CD4-positive, alpha-beta memory T cell (primary cell): ENCODE results near the gene ZFYVE16. TPM values are rescaled to one million over a fixed set of nuclear protein-coding genes. Genes with fewer than 3 reads are reported as not detected.
"Not testable (repeated sequence)": the region's sequence is repeated elsewhere in the genome, so short reads cannot be mapped to it uniquely, and the experiment has no call there.

Experiments
- CTCF ChIA-PET: fragments of 350-600 bp; sonication (Branson Sonifier 250); formaldehyde crosslinking; loops from one replicate; lab custom pipeline; 2021; ENCODE audit warnings: inconsistent platforms; ENCODE audit not compliant: partially characterized antibody; lab: Charles Lee
- POLR2A ChIA-PET: fragments of 350-600 bp; sonication (Branson Sonifier 250); formaldehyde crosslinking; loops from one replicate; lab custom pipeline; 2021; ENCODE audit not compliant: partially characterized antibody; lab: Charles Lee
- DNase-seq, 5 donors: peaks; one replicate each; pipeline versions ENCODE4 v3.0.0 to v3.0.0-alpha.2; 2020 to 2022; ENCODE audit warnings: mixed read lengths in 1 of 5
- H3K27ac ChIP-seq: one replicate; pipeline ENCODE4 v1.7.0; 2013; ENCODE audit warnings: low read depth, low read length
- H3K27me3 ChIP-seq: 2 replicates; pipeline ENCODE4 v1.7.0; 2013; ENCODE audit warnings: mild to moderate bottlenecking, low read length, moderate library complexity; ENCODE audit not compliant: insufficient read depth
- H3K36me3 ChIP-seq: 2 replicates; pipeline ENCODE4 v1.7.0; 2013; ENCODE audit warnings: mild to moderate bottlenecking, low read length, moderate library complexity; ENCODE audit not compliant: insufficient read depth
- H3K4me1 ChIP-seq: 2 replicates; pipeline ENCODE4 v1.7.0; 2013; ENCODE audit warnings: mild to moderate bottlenecking, low read length, moderate library complexity; ENCODE audit not compliant: insufficient read depth
- H3K4me3 ChIP-seq, 2 donors: one replicate each; pipeline ENCODE4 v1.7.0; 2013; ENCODE audit warnings: low read length in 2 of 2, mild to moderate bottlenecking in 1 of 2
- H3K9me3 ChIP-seq, 2 donors: one replicate each; pipeline ENCODE4 v1.7.0; 2013; ENCODE audit warnings: low read length in 2 of 2, control low read depth in 1 of 2; ENCODE audit not compliant: control insufficient read depth in 1 of 2
- H3K27ac Mint-ChIP-seq, 7 donors: one replicate each; pipeline ENCODE4 v1.8.0; 2020 to 2021; ENCODE audit warnings: mixed read lengths in 7 of 7, mild to moderate bottlenecking in 6 of 7, inconsistent platforms in 3 of 7, moderate library complexity in 3 of 7
- H3K27me3 Mint-ChIP-seq, 2 donors: one replicate each; pipeline ENCODE4 v1.8.0; 2020 to 2021; ENCODE audit warnings: mixed read lengths in 2 of 2
- H3K36me3 Mint-ChIP-seq, 2 donors: one replicate each; pipeline ENCODE4 v1.8.0; 2020 to 2021; ENCODE audit warnings: mixed read lengths in 2 of 2, inconsistent platforms in 1 of 2, mild to moderate bottlenecking in 1 of 2
- H3K4me1 Mint-ChIP-seq, 4 donors: one replicate each; pipeline ENCODE4 v1.8.0; 2020 to 2021; ENCODE audit warnings: mixed read lengths in 4 of 4, mild to moderate bottlenecking in 1 of 4
- H3K4me3 Mint-ChIP-seq, 8 donors: one replicate each; pipeline ENCODE4 v1.8.0; 2020 to 2021; ENCODE audit warnings: mixed read lengths in 8 of 8, mild to moderate bottlenecking in 7 of 8, moderate library complexity in 6 of 8, inconsistent platforms in 3 of 8
- H3K9me3 Mint-ChIP-seq, 8 donors: one replicate each; pipeline ENCODE4 v1.8.0; 2020 to 2021; ENCODE audit warnings: mixed read lengths in 8 of 8, mild to moderate bottlenecking in 5 of 8, inconsistent platforms in 3 of 8, moderate library complexity in 1 of 8
- intact Hi-C: fragments of 100-400 bp; cut with micrococcal nuclease; formaldehyde crosslinking; loops from one replicate; pipeline ENCODE4 v1.15.1; 2023
- polyA plus RNA-seq, 2 donors: library from polyadenylated mRNA; unstranded; fragments of 300-500 nt; fragmentation: Illumina TruSeq; gene quantifications; one replicate each; pipeline ENCODE4 v1.2.3, GENCODE V29; 2021
- total RNA-seq, 2 experiments: library from RNA; stranded (reverse); gene quantifications; one replicate each; pipeline ENCODE4 v1.2.3, GENCODE V29; 2021

ZFYVE16 gene
- total and polyA plus RNA-seq, 4 experiments from 2014 or later, result 2.5 to 25.3 (median 14.9) TPM

- ChIA-PET CTCF (interaction anchor here (0.7 to 1.0 kb wide), 2 partner anchors 29 to 329 kb away, joined by 3 read pairs; no protein-coding TSS in a partner anchor), POLR2A (no interaction called here)
- Mint-ChIP-seq H3K4me3 (no peak overlapping the region), H3K9me3 (no peaks in the 10 kb centered on the region), H3K27me3 (no peaks in the 10 kb centered on the region), H3K27ac (peak overlapping the region in 2 of 7 donors; percentile 35 to 57), H3K36me3 (peaks cover 10 to 16% of the 10 kb centered on the region in 2 donors), H3K4me1 (peaks cover 18 to 29% (median 23%) of the 10 kb centered on the region in 4 donors)
- DNase-seq, result no peak
- H3K4me3 ChIP-seq, result no peak overlapping the region
- H3K27me3 ChIP-seq, result no peaks in the 10 kb centered on the region
- H3K27ac ChIP-seq, result no peak overlapping the region
- H3K4me1 ChIP-seq, result peaks cover 22% of the 10 kb centered on the region
- intact Hi-C loops, result no loop called here
- no peaks in the 10 kb centered on the region for H3K9me3 ChIP-seq
- H3K36me3 ChIP-seq, result no peaks in the 10 kb centered on the region
Measured at GRCh38 chr5:80411589-80412219, 3.8 kb downstream of the ZFYVE16 start.

GRCh38 chr5:80414113-80414512 is 6.2 kb downstream of the ZFYVE16 start:
- ChIA-PET POLR2A (no interaction called here), CTCF (no interaction called here)
- Histone ChIP-seq H3K9me3 (no peaks in the 10 kb centered on the region), H3K27ac (no peak overlapping the region), H3K4me3 (no peak overlapping the region), H3K27me3 (no peaks in the 10 kb centered on the region), H3K4me1 (peaks cover 11% of the 10 kb centered on the region), H3K36me3 (no peaks in the 10 kb centered on the region)
- no peak overlapping the region for H3K4me3 Mint-ChIP-seq
- peaks cover 5 to 14% of the 10 kb centered on the region in 2 donors for H3K36me3 Mint-ChIP-seq
- DNase-seq, result no peak
- H3K4me1 Mint-ChIP-seq, result peaks cover 12 to 20% (median 13%) of the 10 kb centered on the region in 4 donors
- H3K27me3 Mint-ChIP-seq, result no peaks in the 10 kb centered on the region
- no peaks in the 10 kb centered on the region for H3K9me3 Mint-ChIP-seq
- intact Hi-C loops, result no loop called here
- H3K27ac Mint-ChIP-seq, result peak overlapping the region in 1 of 7 donors; percentile 75

GRCh38 chr5:80417973-80418372 is 10.1 kb downstream of the ZFYVE16 start:
- DNase-seq, result no peak
- H3K36me3 Mint-ChIP-seq, result peaks cover 11 to 30% of the 10 kb centered on the region in 2 donors
- Histone ChIP-seq H3K4me3 (no peak overlapping the region), H3K4me1 (no peaks in the 10 kb centered on the region), H3K9me3 (no peaks in the 10 kb centered on the region), H3K27me3 (no peaks in the 10 kb centered on the region), H3K36me3 (no peaks in the 10 kb centered on the region), H3K27ac (no peak overlapping the region)
- intact Hi-C loops, result no loop called here
- H3K9me3 Mint-ChIP-seq, result peaks cover 0 to 14% (median 8%) of the 10 kb centered on the region in 8 donors
- no peak overlapping the region for H3K27ac Mint-ChIP-seq
- H3K4me3 Mint-ChIP-seq, result no peak overlapping the region
- no peaks in the 10 kb centered on the region for H3K27me3 Mint-ChIP-seq
- ChIA-PET CTCF (no interaction called here), POLR2A (no interaction called here)
- H3K4me1 Mint-ChIP-seq, result peaks cover 0 to 10% (median 3%) of the 10 kb centered on the region in 4 donors

GRCh38 chr5:80424365-80424764 is 16.5 kb downstream of the ZFYVE16 start:
- H3K27me3 Mint-ChIP-seq, intact Hi-C loops, H3K9me3 ChIP-seq, DNase-seq, H3K27me3 ChIP-seq, H3K27ac Mint-ChIP-seq, H3K4me3 ChIP-seq, CTCF ChIA-PET, H3K36me3 ChIP-seq, H3K4me1 ChIP-seq, H3K27ac ChIP-seq, POLR2A ChIA-PET, H3K4me3 Mint-ChIP-seq: not testable (repeated sequence)
- Mint-ChIP-seq H3K36me3 (peaks cover 11 to 41% of the 10 kb centered on the region in 2 donors), H3K4me1 (peaks cover 0 to 12% (median 4%) of the 10 kb centered on the region in 4 donors), H3K9me3 (peaks cover 3 to 23% (median 17%) of the 10 kb centered on the region in 8 donors)

GRCh38 chr5:80435476-80435875 is 27.6 kb downstream of the ZFYVE16 start:
- H3K4me1 Mint-ChIP-seq, result peaks cover 0 to 1% (median 0%) of the 10 kb centered on the region in 4 donors
- Histone ChIP-seq H3K4me3 (no peak overlapping the region), H3K27ac (no peak overlapping the region), H3K36me3 (peaks cover 21% of the 10 kb centered on the region), H3K9me3 (no peaks in the 10 kb centered on the region), H3K27me3 (no peaks in the 10 kb centered on the region), H3K4me1 (no peaks in the 10 kb centered on the region)
- no peak overlapping the region for H3K4me3 Mint-ChIP-seq
- H3K27me3 Mint-ChIP-seq, result no peaks in the 10 kb centered on the region
- CTCF ChIA-PET, result no interaction called here
- H3K9me3 Mint-ChIP-seq, result peaks cover 0 to 4% (median 0%) of the 10 kb centered on the region in 8 donors
- no peak overlapping the region for H3K27ac Mint-ChIP-seq
- peaks cover 31 to 32% of the 10 kb centered on the region in 2 donors for H3K36me3 Mint-ChIP-seq
- intact Hi-C loops, result no loop called here
- POLR2A ChIA-PET, result no interaction called here
- no peak for DNase-seq

- peaks cover 0 to 1% (median 0%) of the 10 kb centered on the region in 4 donors for H3K4me1 Mint-ChIP-seq
- no peak overlapping the region for H3K4me3 ChIP-seq
- intact Hi-C loops, result no loop called here
- H3K27ac Mint-ChIP-seq, result no peak overlapping the region
- H3K4me1 ChIP-seq, result no peaks in the 10 kb centered on the region
- peaks cover 21% of the 10 kb centered on the region for H3K36me3 ChIP-seq
- peaks cover 42 to 47% of the 10 kb centered on the region in 2 donors for H3K36me3 Mint-ChIP-seq
- H3K9me3 Mint-ChIP-seq, result no peaks in the 10 kb centered on the region
- no peak overlapping the region for H3K4me3 Mint-ChIP-seq
- CTCF ChIA-PET, result no interaction called here
- H3K27ac ChIP-seq, result no peak overlapping the region
- POLR2A ChIA-PET, result no interaction called here
- H3K27me3 Mint-ChIP-seq, result no peaks in the 10 kb centered on the region
- H3K9me3 ChIP-seq, result no peaks in the 10 kb centered on the region
- no peak for DNase-seq
- H3K27me3 ChIP-seq, result no peaks in the 10 kb centered on the region
Measured at GRCh38 chr5:80437326-80437725, 29.5 kb downstream of the ZFYVE16 start.

GRCh38 chr5:80438739-80439138 is 30.9 kb downstream of the ZFYVE16 start:
- Histone ChIP-seq H3K4me1 (no peaks in the 10 kb centered on the region), H3K9me3 (no peaks in the 10 kb centered on the region), H3K27ac (no peak overlapping the region), H3K36me3 (peaks cover 21% of the 10 kb centered on the region), H3K4me3 (no peak overlapping the region), H3K27me3 (no peaks in the 10 kb centered on the region)
- CTCF ChIA-PET, result no interaction called here
- POLR2A ChIA-PET, result no interaction called here
- Mint-ChIP-seq H3K36me3 (peaks cover 49 to 55% of the 10 kb centered on the region in 2 donors), H3K27ac (no peak overlapping the region), H3K4me1 (peaks cover 0 to 1% (median 0%) of the 10 kb centered on the region in 4 donors), H3K9me3 (no peaks in the 10 kb centered on the region), H3K27me3 (no peaks in the 10 kb centered on the region), H3K4me3 (no peak overlapping the region)
- no peak for DNase-seq
- intact Hi-C loops, result no loop called here
